Measurements from ENCODE around the gene IGSF23. TPM values are rescaled to one million over a fixed set of nuclear protein-coding genes. Genes with fewer than 3 reads are reported as not detected.
"Not testable (repeated sequence)": the region's sequence is repeated elsewhere in the genome, so short reads cannot be mapped to it uniquely, and the experiment has no call there.

Gene IGSF23
- polyA plus RNA-seq, 4 donors = 0.55 to 1.7 (median 1.0) TPM

DNA sequence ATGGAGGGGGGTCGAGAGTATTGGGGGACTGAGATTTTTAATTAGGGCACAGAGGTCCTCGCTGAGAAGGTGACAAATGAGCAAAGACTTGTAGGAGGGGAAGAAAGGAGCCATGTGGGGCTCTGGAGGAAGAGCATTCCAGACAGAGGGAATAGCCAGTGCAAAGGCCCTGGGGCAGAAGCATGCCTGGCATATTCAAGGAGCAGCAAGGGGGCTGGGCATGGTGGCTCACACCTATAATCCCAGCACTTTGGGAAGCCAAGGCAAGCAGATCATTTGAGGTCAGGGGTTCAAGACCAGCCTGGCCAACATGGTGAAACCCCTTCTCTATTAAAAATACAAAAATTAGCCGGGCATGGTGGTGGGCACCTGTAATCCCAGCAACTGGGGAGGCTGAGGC lies 71.0 kb downstream of the IGSF23 start:
- not testable (repeated sequence) for DNase-seq (ENCODE audit: low read depth in 4 of 4, low spot score in 3 of 4)

DNA sequence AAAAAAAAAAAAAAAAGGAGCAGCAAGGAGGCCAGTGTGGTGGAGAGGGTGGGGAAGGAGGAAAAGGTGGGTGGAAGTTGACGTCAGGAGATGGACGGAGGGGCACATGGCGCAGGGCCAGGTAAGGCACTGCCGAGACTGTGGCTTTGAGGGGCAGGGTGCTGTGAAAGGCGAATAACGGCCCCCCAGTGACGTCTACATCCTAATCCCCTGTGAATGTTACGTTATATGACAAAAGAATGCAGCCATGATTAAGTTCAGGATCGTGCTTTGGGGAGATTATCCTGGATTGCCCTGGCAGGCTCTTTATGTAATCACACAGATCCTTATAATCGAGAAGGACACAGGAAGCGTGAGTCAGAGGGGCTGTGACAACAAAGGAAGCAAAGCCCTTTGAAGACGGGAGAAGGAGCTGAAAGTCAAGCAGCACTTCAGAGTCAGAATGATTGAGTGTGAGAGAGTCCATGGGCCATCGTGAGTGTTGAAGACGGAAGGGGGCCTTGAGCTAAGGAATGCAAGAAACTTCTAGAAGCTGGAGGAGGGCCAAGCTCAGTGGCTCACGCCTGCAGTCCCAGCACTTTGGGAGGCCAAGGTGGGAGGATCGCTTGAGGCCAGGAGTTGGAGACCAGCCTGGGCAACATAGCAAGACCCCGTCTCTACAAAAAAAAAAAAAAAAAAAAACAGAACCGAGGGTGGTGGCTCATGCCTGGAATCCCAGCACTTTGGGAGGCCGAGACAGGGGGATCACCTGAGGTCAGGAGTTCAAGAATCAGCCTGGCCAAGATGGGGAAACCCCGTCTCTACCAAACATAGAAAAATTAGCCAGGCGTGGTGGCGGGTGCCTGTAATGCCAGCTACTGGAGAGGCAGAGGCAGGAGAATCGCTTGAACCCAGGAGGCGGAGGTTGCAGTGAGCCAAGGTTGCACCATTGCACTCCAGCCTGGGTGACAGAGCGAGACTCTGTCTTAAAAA lies 71.8 kb downstream of the IGSF23 start:
- no peak for DNase-seq (ENCODE audit: low read depth in 4 of 4, low spot score in 3 of 4)

DNA sequence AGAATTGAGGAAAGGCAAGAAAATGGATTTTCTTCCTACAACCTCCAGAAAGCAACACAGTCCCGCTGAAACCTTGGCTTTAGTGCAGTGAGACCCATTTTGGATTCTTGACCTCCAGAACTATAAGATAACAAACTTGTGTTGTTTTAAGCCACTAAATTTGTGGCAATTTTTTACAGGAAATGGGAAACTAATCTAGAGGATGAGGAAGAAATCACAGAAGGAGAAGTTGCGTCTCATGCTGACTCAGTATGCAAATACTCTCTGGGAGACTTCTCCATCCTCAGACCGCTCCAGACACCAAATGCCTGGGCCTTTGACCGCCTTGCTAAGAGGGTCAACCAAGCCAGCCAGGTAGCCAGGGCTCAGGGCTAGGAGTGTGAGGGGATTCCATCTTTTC lies 72.5 kb downstream of the IGSF23 start:
- no peak for DNase-seq (ENCODE audit: low read depth in 4 of 4, low spot score in 3 of 4)

Other genes with a start within 250 kb of the IGSF23 start
- gene ZNF285, start 212.0 kb upstream of the IGSF23 start, polyA plus RNA-seq (ENCODE audit: insufficient read length in 4 of 4) = 10 to 100 TPM in 3 of 4 donors, 1 to 10 TPM in 1; 9.6 to 12.5 (median 11.6) TPM
- 10 to 100 TPM; 13.2 to 17.7 (median 14.9) TPM for gene ZNF229, start 165.1 kb upstream of the IGSF23 start, polyA plus RNA-seq (ENCODE audit: insufficient read length in 4 of 4)
- gene ZNF180, start 113.0 kb upstream of the IGSF23 start, polyA plus RNA-seq (ENCODE audit: insufficient read length in 4 of 4) = 10 to 100 TPM; 14.8 to 18.4 (median 17.3) TPM
- not detected for gene CEACAM20, start 83.9 kb upstream of the IGSF23 start, polyA plus RNA-seq (ENCODE audit: insufficient read length in 4 of 4)
- gene PVR, start 30.3 kb downstream of the IGSF23 start, polyA plus RNA-seq (ENCODE audit: insufficient read length in 4 of 4) = 10 to 100 TPM; 30.0 to 36.1 (median 31.7) TPM
- gene CEACAM19, start 57.9 kb downstream of the IGSF23 start, polyA plus RNA-seq (ENCODE audit: insufficient read length in 4 of 4) = 10 to 100 TPM in 3 of 4 donors, 1 to 10 TPM in 1; 9.4 to 16.3 (median 14.4) TPM
- gene CEACAM16, start 85.6 kb downstream of the IGSF23 start, polyA plus RNA-seq (ENCODE audit: insufficient read length in 4 of 4) = not detected
- gene BCL3, start 135.1 kb downstream of the IGSF23 start, polyA plus RNA-seq (ENCODE audit: insufficient read length in 4 of 4) = 10 to 100 TPM in 1 of 4 donors, 1 to 10 TPM in 3; 5.6 to 10.2 (median 6.2) TPM
- gene CBLC, start 164.3 kb downstream of the IGSF23 start, polyA plus RNA-seq (ENCODE audit: insufficient read length in 4 of 4) = 1 to 10 TPM; 4.3 to 7.4 (median 5.7) TPM
- 100 to 1,000 TPM; 457 to 754 (median 572) TPM for gene BCAM, start 195.5 kb downstream of the IGSF23 start, polyA plus RNA-seq (ENCODE audit: insufficient read length in 4 of 4)
- 100 to 1,000 TPM; 149 to 180 (median 159) TPM for gene NECTIN2, start 232.7 kb downstream of the IGSF23 start, polyA plus RNA-seq (ENCODE audit: insufficient read length in 4 of 4)

Measured in right renal pelvis (tissue), 4 donors.